ENCODE measurements around the gene PTGER2.

PTGER2 gene

DNA sequence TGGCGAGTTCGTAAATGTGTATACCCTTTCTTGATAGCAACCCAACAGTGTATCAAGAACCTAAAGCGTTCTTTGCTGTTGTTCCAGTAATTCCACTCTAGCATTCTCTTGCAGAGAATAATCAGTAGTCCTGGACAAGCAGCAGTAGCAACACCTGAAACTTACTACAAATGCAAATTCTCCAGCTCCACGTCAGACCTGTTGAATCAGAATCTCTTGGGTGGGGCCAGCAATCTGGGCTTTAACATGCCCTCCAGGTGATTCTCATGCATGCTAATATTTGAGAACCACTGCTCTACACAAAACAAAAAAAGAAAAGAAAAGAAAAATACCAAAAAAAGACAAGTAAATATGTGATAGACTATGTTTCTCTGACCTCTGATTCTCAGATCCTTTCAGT, 36.6 kb upstream of the PTGER2 start:
- Histone ChIP-seq H3K9me3 (ENCODE audit: control insufficient read depth, low read length) (no peaks in the 10 kb centered on the region), H3K36me3 (ENCODE audit: control insufficient read depth, insufficient read depth, low read length, severe bottlenecking) (no peaks in the 10 kb centered on the region), H3K27me3 (replicated peaks; ENCODE audit: control insufficient read depth, insufficient read depth, low read length) (no peaks in the 10 kb centered on the region), H3K9ac (ENCODE audit: low read length) (no peak overlapping the region), H3K4me3 (ENCODE audit: low read length) (no peak overlapping the region), H3K4me1 (ENCODE audit: control insufficient read depth, insufficient read depth, low read length) (peaks cover 11% of the 10 kb centered on the region)
- no peak for DNase-seq (ENCODE audit: low read depth)

DNA sequence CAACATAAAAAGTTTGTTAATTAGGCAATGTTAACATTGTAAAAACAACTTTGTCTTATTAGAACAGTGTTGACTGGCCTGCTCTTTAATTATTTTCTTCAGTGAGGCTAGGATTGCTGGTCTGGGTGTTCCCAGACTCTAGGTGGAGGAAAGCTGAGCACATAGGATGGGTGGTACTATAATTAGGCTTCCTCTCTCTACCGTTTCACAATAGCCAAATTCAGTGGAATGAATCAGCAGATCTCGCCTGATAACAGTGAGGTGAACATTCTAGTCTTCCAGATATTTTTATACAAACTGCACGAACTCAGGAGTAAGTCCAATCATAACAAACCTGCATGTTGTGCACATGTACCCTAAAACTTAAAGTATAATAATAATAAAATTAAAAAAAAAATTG, 34.7 kb upstream of the PTGER2 start:
- peak; percentile 85 for DNase-seq (ENCODE audit: low read depth)
- Histone ChIP-seq H3K4me1 (ENCODE audit: control insufficient read depth, insufficient read depth, low read length) (peaks cover 11% of the 10 kb centered on the region), H3K4me3 (ENCODE audit: low read length) (no peak overlapping the region), H3K27me3 (replicated peaks; ENCODE audit: control insufficient read depth, insufficient read depth, low read length) (no peaks in the 10 kb centered on the region), H3K9me3 (ENCODE audit: control insufficient read depth, low read length) (no peaks in the 10 kb centered on the region), H3K36me3 (ENCODE audit: control insufficient read depth, insufficient read depth, low read length, severe bottlenecking) (no peaks in the 10 kb centered on the region), H3K9ac (ENCODE audit: low read length) (no peak overlapping the region)

DNA sequence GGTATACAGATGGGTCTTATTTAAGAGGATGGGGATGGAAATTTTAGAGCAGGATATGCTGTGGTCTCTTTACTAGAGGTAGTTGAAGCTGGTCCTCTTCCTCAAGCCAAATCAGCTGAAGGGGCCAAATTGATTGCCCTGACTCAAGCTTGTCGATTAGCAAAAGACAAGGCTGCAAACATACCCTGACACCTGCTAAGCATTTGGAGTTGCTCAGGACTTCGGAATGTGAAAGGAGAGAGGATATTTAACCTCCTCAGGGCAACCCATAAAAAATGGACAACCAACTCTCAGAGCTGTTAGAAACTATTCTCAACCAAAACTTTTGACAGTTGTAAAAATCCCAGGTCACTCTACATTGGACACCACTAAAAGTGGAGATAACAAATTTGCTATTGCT, 31.0 kb upstream of the PTGER2 start:
- peaks cover 30% of the 10 kb centered on the region for H3K4me1 ChIP-seq (ENCODE audit: control insufficient read depth, insufficient read depth, low read length)

DNA sequence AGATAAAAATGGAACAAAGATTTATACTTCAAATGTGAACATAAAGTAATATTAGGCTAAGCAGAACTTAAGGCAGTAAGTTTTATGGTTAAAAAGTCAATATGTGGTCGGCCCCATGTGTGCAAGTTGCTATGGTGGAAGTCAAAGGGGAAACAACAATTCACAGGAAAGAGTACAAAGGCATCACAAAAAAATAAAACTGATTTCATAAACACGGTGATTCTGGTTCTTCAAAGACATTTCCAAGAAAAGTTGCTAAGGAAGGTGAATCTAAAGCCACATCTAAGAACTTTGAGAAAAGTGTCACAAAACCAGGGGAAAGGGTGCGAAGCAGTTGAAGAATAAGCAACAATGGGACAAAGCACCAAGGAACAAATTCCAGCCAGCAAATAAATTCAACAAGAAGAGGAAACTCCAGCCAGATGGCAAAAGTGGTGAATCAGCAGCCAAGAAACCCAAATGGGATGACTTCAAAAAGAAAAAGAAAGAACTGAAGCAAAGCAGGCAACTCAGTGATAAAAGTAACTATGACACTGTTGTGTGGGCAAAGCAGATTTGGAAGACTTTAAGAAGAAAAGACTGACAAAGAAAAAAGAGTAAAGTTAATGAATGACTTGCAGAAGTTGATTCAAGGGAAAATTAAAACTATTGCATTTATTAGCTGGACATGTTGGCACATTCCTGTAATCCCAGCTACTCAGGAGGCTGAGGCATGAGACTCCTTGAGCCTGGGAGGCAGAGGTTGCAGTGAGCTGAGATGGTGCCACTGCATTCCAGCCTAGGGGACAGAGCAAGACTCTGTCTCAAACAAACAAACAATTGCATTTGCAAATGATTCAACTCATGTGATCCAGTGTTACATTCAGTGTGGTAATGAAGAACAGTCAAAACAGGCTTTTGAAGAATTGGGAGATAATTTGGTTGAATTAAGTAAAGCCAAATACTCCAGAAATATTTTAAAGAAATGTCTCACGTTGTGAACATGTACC, 27.2 kb upstream of the PTGER2 start:
- DNase-seq (ENCODE audit: low read depth) = peak; percentile 32
- Histone ChIP-seq H3K4me1 (ENCODE audit: control insufficient read depth, insufficient read depth, low read length) (peaks cover 19% of the 10 kb centered on the region), H3K27me3 (replicated peaks; ENCODE audit: control insufficient read depth, insufficient read depth, low read length) (no peaks in the 10 kb centered on the region), H3K4me3 (ENCODE audit: low read length) (no peak overlapping the region), H3K36me3 (ENCODE audit: control insufficient read depth, insufficient read depth, low read length, severe bottlenecking) (no peaks in the 10 kb centered on the region), H3K9ac (ENCODE audit: low read length) (no peak overlapping the region), H3K9me3 (ENCODE audit: control insufficient read depth, low read length) (no peaks in the 10 kb centered on the region)

More for the DNA sequence above, 31.0 kb upstream of the PTGER2 start:
- no peaks in the 10 kb centered on the region for H3K36me3 ChIP-seq (ENCODE audit: control insufficient read depth, insufficient read depth, low read length, severe bottlenecking)
- no peak for DNase-seq (ENCODE audit: low read depth)
- H3K9ac ChIP-seq (ENCODE audit: low read length) = no peak overlapping the region
- no peaks in the 10 kb centered on the region for H3K9me3 ChIP-seq (ENCODE audit: control insufficient read depth, low read length)
- H3K27me3 ChIP-seq (replicated peaks; ENCODE audit: control insufficient read depth, insufficient read depth, low read length) = no peaks in the 10 kb centered on the region
- H3K4me3 ChIP-seq (ENCODE audit: low read length) = no peak overlapping the region

DNA sequence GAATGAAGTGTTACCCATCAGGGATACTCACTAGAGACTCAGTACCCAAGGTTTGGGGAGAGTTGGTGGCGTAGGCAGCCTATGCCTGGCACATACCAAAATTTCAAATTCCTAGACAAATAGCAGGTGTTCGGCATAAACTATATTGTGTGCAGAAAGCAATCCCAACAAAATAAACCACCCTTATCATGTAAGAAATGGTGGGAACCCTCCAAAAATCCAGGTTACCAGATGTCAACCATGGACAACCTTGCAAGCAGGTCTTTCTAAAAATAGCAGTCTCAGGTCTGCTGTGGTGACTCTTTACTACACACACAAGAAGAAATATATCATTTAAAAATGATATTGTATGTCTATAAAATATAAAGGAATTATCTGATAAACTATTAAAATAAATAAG, 17.7 kb upstream of the PTGER2 start:
- Histone ChIP-seq H3K36me3 (ENCODE audit: control insufficient read depth, insufficient read depth, low read length, severe bottlenecking) (no peaks in the 10 kb centered on the region), H3K9me3 (ENCODE audit: control insufficient read depth, low read length) (no peaks in the 10 kb centered on the region), H3K27me3 (replicated peaks; ENCODE audit: control insufficient read depth, insufficient read depth, low read length) (no peaks in the 10 kb centered on the region), H3K9ac (ENCODE audit: low read length) (no peak overlapping the region), H3K4me3 (ENCODE audit: low read length) (no peak overlapping the region), H3K4me1 (ENCODE audit: control insufficient read depth, insufficient read depth, low read length) (no peaks in the 10 kb centered on the region)
- no peak for DNase-seq (ENCODE audit: low read depth)

DNA sequence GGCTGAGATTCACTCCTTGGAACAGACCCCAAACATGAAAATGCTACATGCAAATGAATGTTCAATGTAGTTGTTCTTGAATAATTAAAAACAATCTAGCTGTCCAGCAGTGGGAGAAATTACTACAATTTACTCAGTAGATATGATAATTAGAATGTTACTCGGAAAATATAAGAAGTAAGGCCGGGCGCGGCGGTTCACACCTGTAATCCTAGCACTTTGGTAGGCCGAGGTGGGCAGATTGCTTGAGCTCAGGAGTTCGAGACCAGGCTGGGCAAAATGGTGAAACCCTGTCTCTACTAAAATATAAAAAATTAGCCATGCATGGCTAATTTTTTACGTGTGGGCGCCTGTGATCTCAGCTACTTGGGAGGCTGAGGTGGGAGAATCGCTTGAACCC, 15.3 kb upstream of the PTGER2 start:
- H3K27me3 ChIP-seq (replicated peaks; ENCODE audit: control insufficient read depth, insufficient read depth, low read length) = no peaks in the 10 kb centered on the region
- H3K9ac ChIP-seq (ENCODE audit: low read length) = no peak overlapping the region
- no peak overlapping the region for H3K4me3 ChIP-seq (ENCODE audit: low read length)
- no peaks in the 10 kb centered on the region for H3K4me1 ChIP-seq (ENCODE audit: control insufficient read depth, insufficient read depth, low read length)
- DNase-seq (ENCODE audit: low read depth) = no peak
- no peaks in the 10 kb centered on the region for H3K9me3 ChIP-seq (ENCODE audit: control insufficient read depth, low read length)
- H3K36me3 ChIP-seq (ENCODE audit: control insufficient read depth, insufficient read depth, low read length, severe bottlenecking) = no peaks in the 10 kb centered on the region

DNA sequence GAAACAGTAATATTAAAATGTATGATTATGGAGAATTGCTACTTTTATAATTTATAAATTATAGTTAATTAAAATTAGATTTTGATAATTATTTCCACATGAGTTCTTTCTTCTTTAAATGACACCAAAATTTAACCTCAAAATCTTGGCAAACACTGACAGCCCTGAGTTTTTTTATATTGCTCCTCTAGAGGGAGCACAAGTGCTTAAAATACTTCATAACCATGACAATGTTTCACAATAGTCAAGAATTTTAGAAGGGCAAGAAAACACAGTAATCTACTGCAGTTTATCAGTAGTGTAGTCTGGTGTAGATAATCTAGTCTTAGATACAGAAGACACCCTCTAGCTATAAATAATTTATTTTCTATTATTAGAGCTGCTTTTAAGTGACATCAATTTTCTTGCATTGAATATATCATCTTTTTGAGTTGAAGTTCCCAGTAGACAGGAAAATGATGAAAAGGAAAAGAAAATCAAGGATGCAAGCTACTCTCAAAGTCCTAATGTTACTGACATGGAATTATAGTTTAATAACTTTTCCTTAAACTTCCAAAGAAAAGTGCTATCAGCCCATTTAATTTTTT, 14.3 kb upstream of the PTGER2 start:
- Histone ChIP-seq H3K9me3 (ENCODE audit: control insufficient read depth, low read length) (no peaks in the 10 kb centered on the region), H3K4me1 (ENCODE audit: control insufficient read depth, insufficient read depth, low read length) (peaks cover 3% of the 10 kb centered on the region), H3K27me3 (replicated peaks; ENCODE audit: control insufficient read depth, insufficient read depth, low read length) (no peaks in the 10 kb centered on the region), H3K36me3 (ENCODE audit: control insufficient read depth, insufficient read depth, low read length, severe bottlenecking) (no peaks in the 10 kb centered on the region), H3K4me3 (ENCODE audit: low read length) (no peak overlapping the region), H3K9ac (ENCODE audit: low read length) (no peak overlapping the region)
- peak; percentile 89 for DNase-seq (ENCODE audit: low read depth)

DNA sequence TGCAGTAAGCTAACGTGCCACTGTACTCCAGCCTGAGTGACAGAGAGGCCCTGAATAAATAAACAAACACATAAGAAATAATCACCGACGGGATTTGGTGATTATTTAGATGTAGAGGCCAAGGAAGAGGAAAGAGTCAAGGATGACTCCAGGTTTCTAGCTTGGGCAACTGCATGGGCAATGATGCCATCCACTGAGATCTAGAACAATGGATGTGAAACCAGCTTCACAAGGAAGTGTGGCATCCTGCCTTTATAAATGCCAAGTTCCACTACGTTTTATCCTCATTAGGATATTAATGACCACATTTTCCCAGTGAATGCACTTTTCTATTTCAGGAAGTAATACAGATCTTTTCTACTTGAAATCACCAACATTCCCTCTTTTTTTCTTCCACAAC, 10.9 kb upstream of the PTGER2 start:
- DNase-seq (ENCODE audit: low read depth) = no peak
- H3K4me1 ChIP-seq (ENCODE audit: control insufficient read depth, insufficient read depth, low read length) = peaks cover 3% of the 10 kb centered on the region
- H3K9ac ChIP-seq (ENCODE audit: low read length) = no peak overlapping the region
- no peaks in the 10 kb centered on the region for H3K27me3 ChIP-seq (replicated peaks; ENCODE audit: control insufficient read depth, insufficient read depth, low read length)
- no peaks in the 10 kb centered on the region for H3K36me3 ChIP-seq (ENCODE audit: control insufficient read depth, insufficient read depth, low read length, severe bottlenecking)
- H3K9me3 ChIP-seq (ENCODE audit: control insufficient read depth, low read length) = no peaks in the 10 kb centered on the region
- no peak overlapping the region for H3K4me3 ChIP-seq (ENCODE audit: low read length)

DNA sequence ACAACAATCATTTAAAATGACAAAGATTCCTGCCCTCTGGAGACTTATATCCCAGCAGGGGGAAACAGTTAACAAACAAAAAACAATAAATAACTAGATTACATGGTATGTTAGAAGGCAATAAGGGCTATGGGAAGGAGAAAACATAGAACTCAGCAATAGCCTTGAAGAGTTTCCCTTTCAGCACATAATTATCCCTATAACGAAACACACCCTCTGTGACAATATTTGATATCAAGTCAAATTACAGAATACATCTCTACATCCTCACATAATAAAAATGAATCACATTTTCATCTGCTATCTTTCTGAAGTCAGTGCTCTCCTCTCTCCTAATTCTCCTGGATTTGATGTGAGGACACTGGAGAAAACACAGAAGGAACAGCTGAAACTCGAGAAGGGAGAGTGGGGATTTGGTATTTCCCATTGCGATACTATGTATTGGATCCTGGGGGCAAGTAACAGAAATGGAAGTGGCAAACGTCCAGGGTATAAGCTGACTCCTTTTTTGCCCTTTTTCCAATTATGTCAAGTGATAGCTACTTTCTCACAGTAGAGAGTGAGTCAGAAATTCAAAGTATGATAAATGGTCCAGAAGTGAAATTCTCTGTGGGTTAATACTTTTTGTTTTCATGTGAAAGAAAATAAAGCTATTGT, 9.7 kb upstream of the PTGER2 start:
- H3K9ac ChIP-seq (ENCODE audit: low read length) = no peak overlapping the region
- no peaks in the 10 kb centered on the region for H3K9me3 ChIP-seq (ENCODE audit: control insufficient read depth, low read length)

DNA sequence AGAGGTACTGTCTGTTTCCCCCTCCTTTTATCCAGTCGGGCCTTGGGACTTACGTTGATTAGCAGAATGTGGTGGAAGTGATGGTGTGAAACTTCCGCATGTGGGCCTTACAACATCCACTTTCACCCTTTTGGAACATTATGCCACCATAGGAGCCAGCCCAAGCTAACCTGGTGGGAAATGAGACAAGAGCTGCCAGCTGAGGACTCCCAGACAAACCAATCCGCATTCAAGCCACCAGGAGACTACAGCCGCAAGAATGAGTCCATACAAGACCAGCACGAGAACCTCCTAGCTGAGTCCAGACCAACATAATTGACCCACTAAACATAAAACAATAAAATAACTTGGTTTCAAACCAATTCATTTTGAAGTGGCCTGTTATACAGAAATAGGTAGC, 9.1 kb upstream of the PTGER2 start:
- Histone ChIP-seq H3K4me3 (ENCODE audit: low read length) (no peak overlapping the region), H3K4me1 (ENCODE audit: control insufficient read depth, insufficient read depth, low read length) (peaks cover 3% of the 10 kb centered on the region), H3K36me3 (ENCODE audit: control insufficient read depth, insufficient read depth, low read length, severe bottlenecking) (no peaks in the 10 kb centered on the region), H3K9me3 (ENCODE audit: control insufficient read depth, low read length) (no peaks in the 10 kb centered on the region), H3K9ac (ENCODE audit: low read length) (no peak overlapping the region), H3K27me3 (replicated peaks; ENCODE audit: control insufficient read depth, insufficient read depth, low read length) (no peaks in the 10 kb centered on the region)
- no peak for DNase-seq (ENCODE audit: low read depth)

More for the DNA sequence above, 9.7 kb upstream of the PTGER2 start:
- peak; percentile 40 for DNase-seq (ENCODE audit: low read depth)
- Histone ChIP-seq H3K4me3 (ENCODE audit: low read length) (no peak overlapping the region), H3K4me1 (ENCODE audit: control insufficient read depth, insufficient read depth, low read length) (peaks cover 3% of the 10 kb centered on the region), H3K27me3 (replicated peaks; ENCODE audit: control insufficient read depth, insufficient read depth, low read length) (no peaks in the 10 kb centered on the region), H3K36me3 (ENCODE audit: control insufficient read depth, insufficient read depth, low read length, severe bottlenecking) (no peaks in the 10 kb centered on the region)

DNA sequence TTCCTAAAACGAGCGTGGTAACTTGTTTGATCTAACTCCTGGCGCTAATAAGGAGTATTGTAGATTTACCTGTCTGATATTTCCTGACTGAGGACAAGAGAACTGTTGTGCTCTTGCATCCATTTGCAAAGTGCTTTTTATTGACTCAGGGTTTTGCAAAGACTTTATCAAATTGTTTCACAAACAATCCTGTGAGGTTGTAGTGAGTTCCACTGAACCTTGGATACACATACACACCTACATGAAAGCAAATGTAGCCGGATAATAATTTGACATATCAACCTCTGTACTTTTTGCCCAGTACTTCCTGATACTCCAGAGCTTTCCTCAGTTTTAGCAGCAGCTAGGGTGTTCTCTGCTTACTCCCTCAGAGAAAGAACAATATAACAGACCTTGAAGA, 6.7 kb upstream of the PTGER2 start:
- DNase-seq (ENCODE audit: low read depth) = no peak
- no peaks in the 10 kb centered on the region for H3K27me3 ChIP-seq (replicated peaks; ENCODE audit: control insufficient read depth, insufficient read depth, low read length)
- no peak overlapping the region for H3K9ac ChIP-seq (ENCODE audit: low read length)
- no peak overlapping the region for H3K4me3 ChIP-seq (ENCODE audit: low read length)
- H3K9me3 ChIP-seq (ENCODE audit: control insufficient read depth, low read length) = no peaks in the 10 kb centered on the region
- H3K36me3 ChIP-seq (ENCODE audit: control insufficient read depth, insufficient read depth, low read length, severe bottlenecking) = no peaks in the 10 kb centered on the region
- peaks cover 8% of the 10 kb centered on the region for H3K4me1 ChIP-seq (ENCODE audit: control insufficient read depth, insufficient read depth, low read length)
